GM23248 (cell line): ENCODE results near the gene G0S2. TPM values are rescaled to one million over a fixed set of nuclear protein-coding genes. Genes with fewer than 3 reads are reported as not detected.

Source experiments
- DNase-seq: peaks from one replicate; pipeline ENCODE4 v3.0.0-alpha.2; 2015
- H2AFZ ChIP-seq: fragments of 200-600 bp; sonication (generic); 2 replicates; pipeline ENCODE4 v1.6.1; 2016; ENCODE audit warnings: antibody characterized with exemption
- H3F3A ChIP-seq: fragments of 200-600 bp; sonication (generic); 2 replicates; pipeline ENCODE4 v1.6.1; 2016; ENCODE audit warnings: mild to moderate bottlenecking, antibody characterized with exemption, mixed run types; ENCODE audit not compliant: insufficient read depth
- H3K27ac ChIP-seq: fragments of 200-600 bp; sonication (generic); 2 replicates; pipeline ENCODE4 v1.5.1; 2016; ENCODE audit warnings: mild to moderate bottlenecking
- H3K27me3 ChIP-seq: fragments of 200-600 bp; sonication (generic); replicated peaks from 2 replicates; pipeline ENCODE4 v1.6.1; 2016; ENCODE audit warnings: mild to moderate bottlenecking; ENCODE audit not compliant: insufficient read depth
- H3K36me3 ChIP-seq: fragments of 200-600 bp; sonication (generic); 2 replicates; pipeline ENCODE4 v1.6.1; 2016; ENCODE audit warnings: low read depth, mild to moderate bottlenecking
- H3K4me1 ChIP-seq: fragments of 200-600 bp; sonication (generic); 2 replicates; pipeline ENCODE4 v1.6.1; 2016; ENCODE audit warnings: mild to moderate bottlenecking; ENCODE audit not compliant: insufficient read depth
- H3K4me2 ChIP-seq: fragments of 200-600 bp; sonication (generic); one replicate; pipeline ENCODE4 v1.6.1; 2016; ENCODE audit warnings: mild to moderate bottlenecking; ENCODE audit not compliant: unreplicated experiment
- H3K4me3 ChIP-seq: fragments of 200-600 bp; sonication (generic); 2 replicates; pipeline ENCODE4 v1.5.1; 2016; ENCODE audit warnings: mild to moderate bottlenecking
- H3K79me2 ChIP-seq: fragments of 200-600 bp; sonication (generic); 2 replicates; pipeline ENCODE4 v1.6.1; 2016; ENCODE audit warnings: mild to moderate bottlenecking; ENCODE audit not compliant: insufficient read depth
- H3K9ac ChIP-seq: fragments of 200-600 bp; sonication (generic); 2 replicates; pipeline ENCODE4 v1.6.1; 2016; ENCODE audit warnings: mild to moderate bottlenecking
- H3K9me2 ChIP-seq: fragments of 200-600 bp; sonication (generic); 2 replicates; pipeline ENCODE4 v1.6.1; 2016; ENCODE audit warnings: mixed run types, mild to moderate bottlenecking, moderate library complexity; ENCODE audit not compliant: insufficient read depth
- H3K9me3 ChIP-seq: fragments of 200-600 bp; sonication (generic); one replicate; pipeline ENCODE4 v1.6.1; 2017; ENCODE audit warnings: low read depth
- H4K20me1 ChIP-seq: fragments of 200-600 bp; sonication (generic); 2 replicates; pipeline ENCODE4 v1.6.0; 2016; ENCODE audit not compliant: insufficient read depth
- EZH2 ChIP-seq: fragments of 200-600 bp; sonication (generic); IDR thresholded peaks from 2 replicates; pipeline ENCODE4 v1.6.1; 2018; ENCODE audit warnings: antibody characterized with exemption, mild to moderate bottlenecking; ENCODE audit not compliant: insufficient read depth, poor library complexity, severe bottlenecking
- EZH2phosphoT487 ChIP-seq: fragments of 200-600 bp; sonication (generic); IDR thresholded peaks from 2 replicates; pipeline ENCODE4 v1.6.1; 2018; ENCODE audit warnings: antibody characterized with exemption, moderate library complexity, mild to moderate bottlenecking, low read depth; ENCODE audit not compliant: insufficient read depth
- WGBS, 2 experiments: methylation state at CpG; one replicate each; pipeline ENCODE4 v1.1.6; 2015 to 2017; ENCODE audit warnings: low lambda C conversion rate in 2 of 2, low coverage in 1 of 2; ENCODE audit errors: missing lambda C conversion rate in 2 of 2; 5-methylcytosine and 5-hydroxymethylcytosine counted together
- in situ Hi-C: fragments of 300-500 bp; cut with MboI; formaldehyde crosslinking; loops from 2 replicates; pipeline ENCODE4 v1.15.0; 2020
- polyA plus RNA-seq: library from polyadenylated mRNA; unstranded; fragments of >200 nt; fragmentation: Nextera tagmentation; extraction: Ambion mirVana; gene quantifications from 2 replicates; pipeline ENCODE4 v1.2.1, GENCODE V29; 2016
- total RNA-seq: library from RNA; depleted of rRNA; stranded (reverse); fragments of >200 nt; shearing (Covaris generic); gene quantifications from 2 replicates; pipeline ENCODE4 v1.2.3, GENCODE V29; 2014

The G0S2 gene
- total and polyA plus RNA-seq, 2 experiments from 2014 or later: 0.65 to 2.0 TPM

DNA sequence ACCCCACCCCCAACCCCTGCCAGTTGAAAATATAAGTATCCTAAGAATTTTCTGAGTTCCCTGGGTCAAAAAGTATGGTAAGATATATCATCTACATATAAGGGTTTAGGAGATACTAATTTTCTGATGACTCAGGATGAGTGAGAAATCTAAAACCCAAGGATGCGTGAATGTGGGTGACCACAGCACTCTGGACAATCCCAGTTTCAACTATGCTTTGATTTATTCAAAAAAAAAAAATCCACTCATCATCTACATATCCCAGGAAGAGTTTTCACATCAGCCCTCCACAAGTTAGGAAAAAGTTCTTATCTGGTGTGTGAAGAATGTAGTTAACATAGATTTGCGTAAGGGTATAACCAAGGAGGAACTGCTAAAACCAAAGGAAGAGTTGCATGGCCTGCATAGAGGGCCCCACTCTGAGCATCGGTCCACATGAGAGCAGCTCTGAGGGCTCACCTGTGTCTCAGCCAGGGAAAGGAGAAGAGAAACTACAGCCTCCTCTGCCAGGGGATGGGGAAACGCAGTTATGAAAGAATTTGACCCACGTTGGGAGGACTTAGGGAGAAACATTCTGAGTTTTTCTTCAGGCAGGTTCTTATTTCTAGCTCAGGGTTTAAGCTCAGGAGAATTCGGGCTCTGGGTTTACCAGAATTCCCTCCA lies 41.7 kb upstream of the G0S2 start:
- Histone ChIP-seq H3F3A (no peaks in the 10 kb centered on the region; the same call in 1 of the 2 replicates), H3K27ac (no peak overlapping the region), H3K4me3 (no peak overlapping the region), H4K20me1 (no peaks in the 10 kb centered on the region), H3K4me2 (no peak overlapping the region), H3K36me3 (no peaks in the 10 kb centered on the region), H3K79me2 (no peaks in the 10 kb centered on the region), H2AFZ (no peak overlapping the region), H3K9ac (no peak overlapping the region), H3K9me2 (no peaks in the 10 kb centered on the region), H3K9me3 (no peaks in the 10 kb centered on the region), H3K27me3 (no peaks in the 10 kb centered on the region), H3K4me1 (0 out of 2 replicates have a peak, but pooled peaks cover 12% of the 10 kb centered on the region)
- in situ Hi-C loops: no loop called here
- 75 to 82% methylated on average over 6 of the region's 6 CpGs for WGBS, 2 experiments
- TF ChIP-seq EZH2phosphoT487: no peak
- TF ChIP-seq EZH2: no peak
- DNase-seq: peak; percentile 45

DNA sequence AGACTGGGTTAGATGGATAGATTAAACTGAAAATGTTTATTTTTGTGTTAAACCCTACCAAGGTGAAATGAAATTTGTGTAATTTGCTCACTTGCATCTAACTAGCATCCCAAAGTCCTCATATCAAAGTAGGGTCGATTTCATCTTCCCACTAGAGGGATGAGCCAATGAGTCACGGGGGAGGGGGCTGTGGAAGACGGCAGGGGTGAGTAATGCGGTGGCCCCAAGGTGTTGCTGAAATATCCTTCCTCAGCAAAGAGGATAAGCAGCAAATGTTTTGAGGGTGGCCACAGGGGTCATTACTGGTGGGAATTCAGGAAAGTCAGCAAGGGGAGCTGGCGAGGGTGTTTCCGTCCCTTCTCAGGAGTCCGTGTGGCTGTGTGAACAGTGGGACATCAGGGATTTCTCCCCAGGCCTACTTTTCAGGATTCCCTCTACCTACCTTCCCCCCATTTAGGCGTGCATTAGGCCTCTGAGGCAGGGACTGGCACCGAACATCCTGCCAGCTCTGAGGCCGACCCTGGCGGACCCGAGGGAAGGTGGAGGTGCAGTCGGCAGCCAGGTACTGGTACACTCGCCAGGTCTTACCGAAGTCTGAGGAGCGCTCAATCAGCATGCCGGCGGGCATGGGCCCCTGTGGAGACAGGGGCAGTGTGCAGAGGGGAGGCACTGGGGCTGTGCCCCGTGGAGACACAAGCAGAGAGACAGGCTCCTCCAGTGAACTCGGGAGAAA lies 41.0 kb upstream of the G0S2 start:
- Histone ChIP-seq H3K36me3 (no peaks in the 10 kb centered on the region), H3K4me1 (0 out of 2 replicates have a peak, but pooled peaks cover 12% of the 10 kb centered on the region), H3K4me2 (no peak overlapping the region), H3F3A (no peaks in the 10 kb centered on the region; the same call in 1 of the 2 replicates), H3K4me3 (no peak overlapping the region), H4K20me1 (no peaks in the 10 kb centered on the region), H3K27ac (no peak overlapping the region), H3K27me3 (no peaks in the 10 kb centered on the region), H3K9me2 (no peaks in the 10 kb centered on the region), H3K9ac (no peak overlapping the region), H3K79me2 (no peaks in the 10 kb centered on the region), H2AFZ (no peak overlapping the region), H3K9me3 (no peaks in the 10 kb centered on the region)
- in situ Hi-C loops: no loop called here
- WGBS, 2 experiments: 85 to 86% methylated on average over 19 to 20 of the region's 20 CpGs
- DNase-seq: no peak
- TF ChIP-seq EZH2 (no peak), EZH2phosphoT487 (no peak)

DNA sequence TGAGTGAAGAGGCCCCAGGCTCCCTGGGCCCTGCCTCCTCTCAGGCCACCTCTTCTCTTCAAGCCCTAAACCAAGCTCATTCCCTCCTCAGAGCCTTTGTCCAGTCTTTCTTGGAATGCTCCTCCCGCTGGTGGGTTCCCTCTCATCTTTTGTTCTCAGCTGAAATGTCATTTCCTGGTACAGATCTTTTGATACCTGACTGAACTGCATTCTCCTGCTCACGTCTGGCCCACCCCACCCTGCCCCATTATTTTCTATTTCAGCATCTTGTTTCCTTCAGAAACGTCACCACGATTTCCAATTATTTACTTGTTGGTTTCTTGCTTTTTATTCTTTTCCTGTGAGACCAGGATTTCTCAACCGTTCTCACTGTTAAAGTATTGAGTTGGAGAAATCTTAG lies 39.4 kb upstream of the G0S2 start:
- Histone ChIP-seq H3K9ac (no peak overlapping the region), H3K27ac (no peak overlapping the region), H2AFZ (no peak overlapping the region), H3K4me3 (no peak overlapping the region), H3K27me3 (no peaks in the 10 kb centered on the region), H3K36me3 (no peaks in the 10 kb centered on the region), H3K79me2 (no peaks in the 10 kb centered on the region), H3K9me3 (no peaks in the 10 kb centered on the region), H3K9me2 (no peaks in the 10 kb centered on the region), H3K4me1 (0 out of 2 replicates have a peak, but pooled peaks cover 12% of the 10 kb centered on the region), H4K20me1 (no peaks in the 10 kb centered on the region), H3K4me2 (no peak overlapping the region), H3F3A (no peaks in the 10 kb centered on the region)
- TF ChIP-seq EZH2phosphoT487: no peak
- no peak for TF ChIP-seq EZH2
- in situ Hi-C loops: no loop called here
- no peak for DNase-seq
- WGBS, 2 experiments: 84 to 89% methylated on average over 5 of the region's 5 CpGs

DNA sequence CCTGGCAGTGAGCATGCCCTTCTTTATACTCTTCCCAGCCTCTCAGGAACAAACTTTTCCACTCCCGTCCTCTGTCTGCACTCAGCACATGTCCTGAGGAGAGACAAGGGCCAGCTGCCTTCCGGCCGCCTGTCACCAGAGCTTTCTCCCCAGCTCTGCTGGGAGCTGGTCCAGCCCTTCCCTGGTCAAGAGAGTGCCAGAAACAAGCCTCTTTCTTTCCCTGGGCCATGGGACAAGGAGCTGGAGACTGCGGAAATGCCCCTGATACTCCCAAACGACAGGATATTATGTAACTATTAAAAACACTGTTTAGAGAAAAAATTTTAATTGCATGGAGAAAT lies 33.4 kb upstream of the G0S2 start:
- Histone ChIP-seq H3K9ac (no peak overlapping the region), H3K4me3 (no peak overlapping the region), H3K27ac (no peak overlapping the region), H3K4me2 (no peak overlapping the region), H3K9me2 (no peaks in the 10 kb centered on the region), H2AFZ (no peak overlapping the region), H3K27me3 (no peaks in the 10 kb centered on the region), H4K20me1 (no peaks in the 10 kb centered on the region), H3K9me3 (no peaks in the 10 kb centered on the region), H3K4me1 (no peaks in the 10 kb centered on the region), H3K79me2 (no peaks in the 10 kb centered on the region), H3K36me3 (no peaks in the 10 kb centered on the region), H3F3A (no peaks in the 10 kb centered on the region)
- WGBS, 2 experiments: 25 to 43% methylated on average over 4 to 5 of the region's 5 CpGs
- no peak for DNase-seq
- TF ChIP-seq EZH2: no peak
- in situ Hi-C loops: no loop called here

DNA sequence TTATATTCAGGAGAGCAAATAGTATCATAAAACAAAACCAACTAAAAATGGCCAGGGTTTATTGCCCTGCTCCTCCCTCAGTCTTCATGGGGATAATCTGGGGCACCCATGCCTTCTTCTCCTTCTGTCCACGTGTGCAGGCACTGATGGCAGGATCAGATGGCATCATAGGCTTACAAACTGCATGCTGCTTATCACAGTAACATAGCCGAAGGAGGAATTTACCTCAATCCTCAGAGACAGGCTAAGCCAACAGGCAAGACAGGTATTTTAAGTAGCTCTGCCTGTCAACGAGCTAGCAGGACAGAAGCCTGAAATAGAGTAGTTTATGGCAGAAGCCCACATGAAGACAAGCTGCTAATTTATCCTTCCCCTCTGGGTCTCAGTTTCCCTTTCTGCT lies 32.4 kb upstream of the G0S2 start:
- Histone ChIP-seq H3F3A (no peaks in the 10 kb centered on the region), H3K79me2 (no peaks in the 10 kb centered on the region), H3K4me2 (no peak overlapping the region), H3K9me3 (no peaks in the 10 kb centered on the region), H3K4me1 (peaks cover 5% of the 10 kb centered on the region; the same call in 1 of the 2 replicates), H3K9ac (no peak overlapping the region), H3K27ac (no peak overlapping the region), H3K27me3 (no peaks in the 10 kb centered on the region), H4K20me1 (no peaks in the 10 kb centered on the region), H3K36me3 (no peaks in the 10 kb centered on the region), H3K9me2 (no peaks in the 10 kb centered on the region), H2AFZ (no peak overlapping the region), H3K4me3 (no peak overlapping the region)
- in situ Hi-C loops: no loop called here
- 29 to 33% methylated on average over 3 of the region's 3 CpGs for WGBS, 2 experiments
- TF ChIP-seq EZH2phosphoT487 (no peak), EZH2 (no peak)
- DNase-seq: no peak
